ENCODE results near the gene CFAP20. TPM values are rescaled to one million over a fixed set of nuclear protein-coding genes. Genes with fewer than 3 reads are reported as not detected.

Gene CFAP20
- total RNA-seq, 1 donor from 2014 or later: 34.5 TPM

DNA sequence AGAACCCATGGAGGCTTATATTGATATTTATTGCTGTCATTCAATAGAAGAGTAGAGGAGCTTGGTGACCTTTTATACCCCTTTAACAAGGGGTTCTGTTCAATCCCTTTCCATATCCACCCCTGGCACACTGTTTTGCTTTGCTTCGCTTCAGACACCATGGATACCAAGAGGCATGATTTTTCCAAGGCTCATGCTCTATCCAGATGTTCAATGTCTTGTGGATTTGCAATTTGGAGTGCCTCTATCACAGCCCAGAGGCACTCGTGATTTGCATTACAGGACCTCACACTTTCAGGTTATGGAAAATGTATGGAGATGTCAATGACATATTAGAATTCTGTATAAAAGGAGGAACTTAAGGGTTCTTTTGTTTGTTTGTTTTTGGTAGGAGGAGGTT, 21.5 kb downstream of the CFAP20 start:
- Histone ChIP-seq H3K27me3 (ENCODE audit: low read depth) (no peaks in the 10 kb centered on the region), H3K27ac (replicated peaks) (no peak overlapping the region), H3K9me3 (replicated peaks) (no peaks in the 10 kb centered on the region), H3K36me3 (peaks cover 8% of the 10 kb centered on the region), H3K4me3 (no peak overlapping the region), H3K4me1 (peaks cover 29% of the 10 kb centered on the region)
- no peak for DNase-seq
- intact Hi-C loops (cut with micrococcal nuclease): no loop called here
- TF ChIP-seq, protein P1, sequence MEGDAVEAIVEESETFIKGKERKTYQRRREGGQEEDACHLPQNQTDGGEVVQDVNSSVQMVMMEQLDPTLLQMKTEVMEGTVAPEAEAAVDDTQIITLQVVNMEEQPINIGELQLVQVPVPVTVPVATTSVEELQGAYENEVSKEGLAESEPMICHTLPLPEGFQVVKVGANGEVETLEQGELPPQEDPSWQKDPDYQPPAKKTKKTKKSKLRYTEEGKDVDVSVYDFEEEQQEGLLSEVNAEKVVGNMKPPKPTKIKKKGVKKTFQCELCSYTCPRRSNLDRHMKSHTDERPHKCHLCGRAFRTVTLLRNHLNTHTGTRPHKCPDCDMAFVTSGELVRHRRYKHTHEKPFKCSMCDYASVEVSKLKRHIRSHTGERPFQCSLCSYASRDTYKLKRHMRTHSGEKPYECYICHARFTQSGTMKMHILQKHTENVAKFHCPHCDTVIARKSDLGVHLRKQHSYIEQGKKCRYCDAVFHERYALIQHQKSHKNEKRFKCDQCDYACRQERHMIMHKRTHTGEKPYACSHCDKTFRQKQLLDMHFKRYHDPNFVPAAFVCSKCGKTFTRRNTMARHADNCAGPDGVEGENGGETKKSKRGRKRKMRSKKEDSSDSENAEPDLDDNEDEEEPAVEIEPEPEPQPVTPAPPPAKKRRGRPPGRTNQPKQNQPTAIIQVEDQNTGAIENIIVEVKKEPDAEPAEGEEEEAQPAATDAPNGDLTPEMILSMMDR (IDR thresholded peaks at IDR 0.05; ENCODE audit: borderline replicate concordance): no peak

GRCh38 chr16:58107228-58107627, 22.0 kb downstream of the CFAP20 start:
- H3K4me3 ChIP-seq: no peak overlapping the region
- peaks cover 33% of the 10 kb centered on the region for H3K4me1 ChIP-seq
- no peaks in the 10 kb centered on the region for H3K9me3 ChIP-seq (replicated peaks)
- TF ChIP-seq, protein P1 (IDR thresholded peaks at IDR 0.05; ENCODE audit: borderline replicate concordance): no peak
- H3K27ac ChIP-seq (replicated peaks): no peak overlapping the region
- H3K36me3 ChIP-seq: peaks cover 3% of the 10 kb centered on the region
- DNase-seq: no peak
- no peaks in the 10 kb centered on the region for H3K27me3 ChIP-seq (ENCODE audit: low read depth)
- intact Hi-C loops (cut with micrococcal nuclease): no loop called here

DNA sequence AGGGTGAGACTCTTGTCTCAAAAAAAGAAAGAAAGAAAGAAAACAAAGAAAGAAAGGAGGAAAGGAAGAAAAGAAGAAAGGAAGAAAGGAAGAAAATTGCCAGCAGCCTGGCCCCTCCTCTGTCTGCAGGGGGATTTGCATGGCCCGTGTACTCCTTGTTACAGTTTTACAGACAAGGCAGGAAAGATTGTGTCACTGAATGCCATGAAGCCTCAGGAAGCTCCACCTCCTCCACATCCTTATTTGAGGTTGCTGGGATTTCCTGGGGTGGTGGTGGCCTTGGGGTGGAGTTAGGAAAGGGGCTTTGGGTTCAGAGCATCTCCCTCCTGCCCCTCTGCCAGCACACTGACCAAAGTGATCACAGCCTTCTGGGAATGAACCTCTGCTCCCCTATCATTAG, 23.6 kb downstream of the CFAP20 start:
- no peaks in the 10 kb centered on the region for H3K9me3 ChIP-seq (replicated peaks)
- intact Hi-C loops (cut with micrococcal nuclease): no loop called here
- peaks cover 29% of the 10 kb centered on the region for H3K4me1 ChIP-seq
- DNase-seq: no peak
- H3K27me3 ChIP-seq (ENCODE audit: low read depth): no peaks in the 10 kb centered on the region
- no peak overlapping the region for H3K4me3 ChIP-seq
- no peaks in the 10 kb centered on the region for H3K36me3 ChIP-seq
- TF ChIP-seq, protein P1 (IDR thresholded peaks at IDR 0.05; ENCODE audit: borderline replicate concordance): no peak
- H3K27ac ChIP-seq (replicated peaks): no peak overlapping the region

- H3K27me3 ChIP-seq (ENCODE audit: low read depth): no peaks in the 10 kb centered on the region
- DNase-seq: peak; percentile 50
- H3K36me3 ChIP-seq: no peaks in the 10 kb centered on the region
- peaks cover 23% of the 10 kb centered on the region for H3K4me1 ChIP-seq
- no peaks in the 10 kb centered on the region for H3K9me3 ChIP-seq (replicated peaks)
- TF ChIP-seq, protein P1 (IDR thresholded peaks at IDR 0.05; ENCODE audit: borderline replicate concordance): no peak
- intact Hi-C loops (cut with micrococcal nuclease): no loop called here
- H3K4me3 ChIP-seq: no peak overlapping the region
- peak overlapping the region; percentile 89 for H3K27ac ChIP-seq (replicated peaks)
Measured at GRCh38 chr16:58102665-58103392, 26.4 kb downstream of the CFAP20 start.

- no peak for DNase-seq
- intact Hi-C loops (cut with micrococcal nuclease): no loop called here
- TF ChIP-seq, protein P1 (IDR thresholded peaks at IDR 0.05; ENCODE audit: borderline replicate concordance): no peak
- no peak overlapping the region for H3K27ac ChIP-seq (replicated peaks)
- H3K36me3 ChIP-seq: no peaks in the 10 kb centered on the region
- no peaks in the 10 kb centered on the region for H3K9me3 ChIP-seq (replicated peaks)
- H3K27me3 ChIP-seq (ENCODE audit: low read depth): no peaks in the 10 kb centered on the region
- no peak overlapping the region for H3K4me3 ChIP-seq
- peaks cover 37% of the 10 kb centered on the region for H3K4me1 ChIP-seq
Measured at GRCh38 chr16:58099956-58100300, 29.3 kb downstream of the CFAP20 start.
